C1 segment of cervical spinal cord (tissue), 14 donors: ENCODE measurements around the gene USP35.

Experiments
- DNase-seq, 14 donors: peaks; one replicate each; lab custom pipeline; 2025; lab: John Stamatoyannopoulos, UW

USP35 gene

DNA sequence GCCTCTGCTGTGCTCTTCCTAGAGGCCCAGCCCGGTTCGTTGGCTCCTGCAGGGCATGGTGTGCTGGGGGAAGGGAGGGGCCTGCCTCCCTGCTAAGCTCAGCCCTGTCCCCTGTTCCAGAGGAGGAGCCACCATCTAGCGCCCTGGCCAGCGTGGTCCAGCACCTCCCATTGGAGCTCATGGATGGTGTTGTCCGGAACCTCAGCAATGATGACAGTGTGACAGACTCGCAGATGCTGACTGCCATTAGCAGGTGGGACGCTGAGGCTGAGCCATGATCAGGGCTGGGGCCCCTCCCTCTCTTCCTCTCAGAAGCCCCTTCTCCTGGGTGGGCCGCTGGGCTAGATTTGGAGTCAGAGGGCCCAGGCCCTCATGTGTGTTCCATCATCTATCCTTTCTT, 9.1 kb downstream of the USP35 start:
- no peak for DNase-seq

DNA sequence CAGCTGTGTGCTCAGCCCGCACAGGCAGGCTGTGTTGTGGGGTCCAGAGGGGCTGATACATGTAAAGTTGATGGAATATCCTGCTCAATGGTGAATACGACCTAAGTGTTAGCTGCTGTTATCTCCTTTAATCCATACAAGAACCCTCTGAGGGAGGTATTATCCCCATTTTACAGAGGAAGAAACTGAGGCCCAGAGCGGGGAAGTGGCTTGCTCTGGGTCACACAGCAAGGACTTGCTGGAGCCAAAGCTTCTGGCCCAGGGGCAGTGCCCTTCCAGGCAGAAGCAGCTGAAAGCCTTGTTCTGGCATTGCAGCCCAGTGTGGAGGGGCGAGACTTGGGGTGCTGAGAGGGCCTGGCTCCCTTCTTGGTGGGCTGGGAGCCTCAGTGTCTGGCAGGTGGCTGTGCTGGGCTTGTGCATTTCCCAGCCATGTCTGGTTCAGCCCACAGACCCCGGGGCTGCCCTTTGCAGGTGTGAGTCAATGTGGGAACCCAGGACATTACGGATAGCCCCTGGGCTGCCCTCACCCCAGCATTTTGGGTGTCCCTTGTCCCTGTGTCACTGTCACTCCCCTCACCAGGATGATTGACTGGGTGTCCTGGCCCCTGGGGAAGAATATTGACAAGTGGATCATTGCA, 10.4 kb downstream of the USP35 start:
- DNase-seq, result no peak

DNA sequence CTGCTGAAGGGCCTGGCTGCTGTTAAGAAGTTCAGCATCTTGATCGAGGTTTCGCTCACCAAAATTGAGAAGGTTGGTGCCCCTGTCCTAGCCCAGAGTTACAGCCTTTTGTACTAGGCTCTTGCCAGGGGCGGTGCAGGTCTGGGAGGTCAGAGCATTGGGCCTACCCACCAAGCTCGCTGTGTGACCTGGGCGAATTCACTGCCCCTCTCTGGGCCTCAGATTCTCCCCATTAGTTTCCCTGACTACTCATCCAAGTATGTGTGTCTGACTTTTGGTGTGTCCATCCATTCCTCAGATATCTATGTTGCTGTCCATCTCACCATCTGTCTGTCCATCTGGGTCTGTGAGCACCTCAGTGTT, 10.9 kb downstream of the USP35 start:
- no peak for DNase-seq

DNA sequence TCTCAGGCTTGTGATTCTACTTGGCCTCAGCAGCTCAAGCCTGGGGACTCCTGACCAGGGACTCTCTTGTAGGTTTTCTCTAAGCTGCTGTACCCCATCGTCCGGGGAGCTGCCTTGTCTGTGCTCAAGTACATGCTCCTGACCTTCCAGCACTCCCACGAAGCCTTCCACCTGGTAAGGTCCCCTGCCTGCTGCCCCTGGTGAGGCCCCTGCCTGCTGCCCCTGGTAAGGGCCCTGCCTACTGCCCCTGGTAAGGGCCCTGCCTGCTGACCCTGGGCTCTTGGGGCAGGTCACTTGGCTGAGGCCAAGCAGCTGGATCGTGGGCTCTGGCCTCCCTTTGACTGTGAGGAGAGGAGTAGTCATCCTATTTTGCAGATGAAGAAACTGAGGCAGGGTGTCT, 11.3 kb downstream of the USP35 start:
- DNase-seq, result no peak

DNA sequence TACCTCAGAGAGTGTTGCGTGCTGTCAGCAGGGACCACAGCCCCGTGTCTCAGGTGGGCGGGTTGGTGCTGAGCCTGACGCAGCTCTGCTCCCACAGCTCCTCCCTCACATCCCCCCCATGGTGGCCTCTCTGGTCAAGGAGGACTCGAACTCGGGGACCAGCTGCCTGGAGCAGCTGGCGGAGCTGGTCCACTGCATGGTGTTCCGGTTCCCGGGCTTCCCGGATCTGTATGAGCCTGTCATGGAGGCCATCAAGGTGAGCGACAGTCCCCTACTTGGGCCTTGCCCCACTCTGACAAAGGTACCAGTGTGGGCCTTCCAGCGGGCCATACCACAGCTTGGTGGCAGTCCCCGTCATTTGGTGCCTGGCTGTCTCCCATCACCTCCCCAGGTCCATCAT, 11.8 kb downstream of the USP35 start:
- no peak for DNase-seq

DNA sequence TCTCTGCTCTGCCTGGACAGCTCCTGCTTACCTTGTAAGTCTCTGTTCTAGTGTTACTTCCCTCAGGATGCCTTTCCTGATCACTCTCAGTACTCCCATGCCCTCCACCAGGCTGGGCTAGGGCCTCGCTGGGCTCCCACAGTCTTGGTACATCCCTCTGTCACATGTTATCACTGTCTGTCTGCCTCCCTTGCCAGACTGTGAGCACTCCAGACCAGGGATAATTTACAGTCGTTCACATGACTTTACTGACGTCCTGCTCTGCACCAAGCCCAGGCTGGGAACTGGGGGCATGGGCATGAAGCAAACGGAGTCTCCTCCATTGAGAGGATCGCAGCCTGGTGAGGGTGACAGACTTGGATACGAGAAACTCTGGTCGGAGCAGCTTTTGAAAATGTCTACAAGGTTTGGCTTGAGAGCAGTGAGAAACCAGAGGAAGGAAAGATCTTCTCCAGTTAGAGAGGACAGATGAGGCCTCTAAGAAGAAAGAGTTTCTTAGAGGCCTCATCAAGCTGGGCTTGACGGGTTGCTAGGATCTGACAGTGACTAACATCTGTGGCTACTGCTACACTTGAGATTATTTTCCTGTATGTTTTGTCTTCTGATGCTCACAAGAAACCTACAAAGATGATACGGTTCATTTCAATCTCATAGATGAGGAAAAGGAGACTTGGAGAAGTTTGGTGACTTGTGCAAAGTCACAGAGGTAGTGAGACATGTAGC, 12.5 kb downstream of the USP35 start:
- DNase-seq, result no peak

DNA sequence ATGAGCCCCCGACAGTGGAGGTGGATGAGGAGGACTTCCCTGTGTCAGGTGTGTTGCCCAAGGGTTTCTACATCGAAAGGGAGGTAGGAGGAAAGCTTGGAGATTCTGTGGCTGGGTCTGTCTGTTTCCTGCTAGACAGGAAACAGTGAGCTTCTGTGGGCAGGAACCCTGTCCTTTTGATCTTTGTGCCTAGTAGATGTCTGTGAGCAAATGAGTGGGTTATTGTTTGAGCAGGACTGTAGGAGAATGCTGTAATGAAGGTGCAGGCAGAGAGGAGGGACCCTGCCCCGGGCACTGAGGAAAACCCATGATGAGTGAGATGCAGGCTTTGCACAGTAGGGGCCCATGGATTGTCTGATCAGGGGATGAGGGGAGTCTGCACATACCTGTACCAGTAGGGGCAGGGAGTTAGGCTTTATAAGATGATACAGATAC, 14.0 kb downstream of the USP35 start:
- DNase-seq, result no peak

DNA sequence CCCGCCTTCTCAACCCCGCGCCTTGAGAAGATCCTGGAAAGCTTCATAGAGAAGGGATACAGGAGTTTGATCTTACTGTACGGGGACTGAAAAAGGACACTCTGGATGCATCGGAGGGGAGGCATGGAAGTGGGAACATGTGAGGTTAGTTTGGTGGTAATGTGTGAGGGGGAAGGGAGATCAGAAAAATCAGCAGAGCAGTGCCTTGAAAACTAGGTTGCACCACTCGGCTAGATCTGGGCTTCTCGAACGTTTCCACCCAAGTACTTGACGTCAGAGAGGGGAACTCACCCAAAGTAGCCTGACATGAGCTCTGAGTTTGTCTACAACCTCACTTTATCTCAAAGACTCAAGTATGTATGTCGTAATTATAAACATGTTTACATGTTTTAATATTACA, 14.5 kb downstream of the USP35 start:
- DNase-seq, result no peak

DNA sequence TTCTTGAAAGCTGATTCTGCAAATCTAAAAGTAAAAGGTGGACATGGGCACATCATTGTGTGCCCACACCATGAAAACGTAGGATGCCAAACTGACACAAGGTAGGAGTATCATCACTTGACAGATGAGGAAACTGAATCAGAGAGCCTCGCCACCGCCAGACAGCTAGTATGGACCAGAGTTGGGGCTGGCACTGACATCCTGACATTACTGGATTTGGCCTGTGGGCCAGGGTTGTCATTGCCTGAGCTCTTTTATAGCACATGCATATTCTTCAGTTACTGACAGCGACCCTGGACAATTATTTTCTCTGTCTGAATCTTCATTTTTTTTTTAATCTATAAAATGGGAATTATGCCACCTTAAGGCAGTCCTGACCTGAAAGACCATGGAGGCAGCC, 16.5 kb downstream of the USP35 start:
- no peak for DNase-seq

DNA sequence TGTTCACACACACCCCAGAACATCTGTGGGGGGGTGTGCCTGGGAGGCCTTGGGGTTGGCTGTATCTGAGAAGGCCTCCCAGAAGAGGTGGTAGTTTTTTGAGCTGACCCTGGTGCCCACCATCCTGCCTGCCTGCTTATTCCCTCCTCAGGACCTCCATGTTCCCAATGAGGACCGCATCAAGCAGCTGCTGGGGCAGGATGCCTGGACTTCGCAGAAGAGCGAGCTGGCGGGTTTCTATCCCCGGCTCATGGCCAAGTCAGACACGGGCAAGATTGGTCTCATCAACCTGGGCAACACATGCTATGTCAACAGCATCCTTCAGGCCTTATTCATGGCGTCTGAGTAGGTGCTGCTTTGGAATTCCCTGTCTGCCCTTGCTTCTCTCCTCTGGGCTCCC, 17.0 kb downstream of the USP35 start:
- DNase-seq, result no peak

DNA sequence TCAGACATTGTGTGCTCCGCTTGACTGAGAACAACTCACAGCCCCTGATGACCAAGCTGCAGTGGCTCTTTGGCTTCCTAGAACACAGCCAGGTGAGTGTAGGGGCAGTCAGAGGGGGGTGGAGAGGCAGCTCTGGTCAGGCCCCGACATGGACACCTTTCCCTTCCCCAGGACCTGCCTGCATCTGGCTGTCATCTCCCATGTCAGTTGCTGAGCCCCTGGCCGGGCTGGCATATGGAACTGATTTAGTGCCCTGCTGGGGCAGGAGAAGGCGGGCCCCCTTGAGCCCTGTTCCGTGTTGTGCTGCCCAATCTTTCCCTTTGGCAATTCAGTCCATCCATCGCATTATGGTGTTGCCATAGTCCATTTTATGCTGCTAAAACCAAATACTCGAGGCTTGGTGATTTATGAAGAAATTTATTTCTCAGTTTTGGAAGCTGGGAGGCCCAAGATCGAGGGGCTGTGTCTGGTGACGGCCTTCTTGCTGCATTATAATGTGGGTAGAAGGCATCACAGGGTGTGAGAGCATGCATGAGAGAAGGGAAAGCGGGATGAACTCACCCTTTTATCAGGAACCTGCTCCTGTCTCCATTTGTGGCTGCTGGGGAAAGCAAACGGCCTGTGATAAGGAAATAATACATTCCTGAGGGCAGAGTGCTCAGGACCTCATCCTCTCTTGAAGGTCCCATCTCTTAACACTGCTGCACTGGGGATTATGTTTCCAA, 19.0 kb downstream of the USP35 start:
- no peak for DNase-seq

DNA sequence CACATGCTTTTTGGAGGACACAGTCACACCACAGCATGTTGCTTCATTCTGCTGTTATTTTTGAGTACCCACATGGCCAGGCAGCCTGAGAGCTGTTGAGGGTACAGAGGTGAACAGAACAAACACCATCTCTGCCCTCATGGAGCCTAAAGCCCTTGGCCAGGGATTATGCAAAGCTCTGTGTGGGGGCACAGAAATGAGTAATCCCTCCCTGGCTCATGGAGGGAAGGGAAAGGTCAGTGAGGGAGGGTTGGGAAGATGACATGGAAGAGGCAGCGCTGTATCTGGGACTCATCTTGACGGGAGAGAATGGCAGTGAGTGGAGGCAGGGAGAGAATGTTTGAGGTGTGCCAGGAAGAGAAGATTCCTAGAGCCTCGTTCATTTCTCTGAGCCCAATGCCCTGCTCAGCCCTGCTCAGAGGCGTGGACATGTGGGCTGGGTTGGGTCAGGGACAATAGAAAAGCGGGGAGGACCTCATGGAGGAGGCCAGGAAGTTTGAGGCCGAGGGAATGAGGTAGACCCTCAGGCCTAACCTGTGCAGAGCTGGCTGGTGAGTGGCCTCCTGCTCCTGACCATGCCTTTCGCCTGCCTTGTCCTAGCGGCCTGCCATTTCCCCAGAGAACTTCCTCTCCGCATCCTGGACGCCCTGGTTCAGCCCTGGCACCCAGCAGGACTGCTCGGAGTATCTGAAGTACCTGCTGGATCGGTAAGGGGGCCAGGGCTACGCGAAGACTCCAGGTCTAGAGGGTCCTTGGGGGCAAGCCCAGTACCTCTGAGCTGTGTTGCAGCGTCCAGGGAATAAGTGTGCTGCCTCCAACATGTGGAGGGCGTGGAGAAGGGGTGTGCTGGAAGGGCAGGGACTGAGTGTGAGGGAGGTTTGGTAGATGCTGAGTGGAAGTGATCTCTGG, 19.8 kb downstream of the USP35 start:
- DNase-seq, result no peak

DNA sequence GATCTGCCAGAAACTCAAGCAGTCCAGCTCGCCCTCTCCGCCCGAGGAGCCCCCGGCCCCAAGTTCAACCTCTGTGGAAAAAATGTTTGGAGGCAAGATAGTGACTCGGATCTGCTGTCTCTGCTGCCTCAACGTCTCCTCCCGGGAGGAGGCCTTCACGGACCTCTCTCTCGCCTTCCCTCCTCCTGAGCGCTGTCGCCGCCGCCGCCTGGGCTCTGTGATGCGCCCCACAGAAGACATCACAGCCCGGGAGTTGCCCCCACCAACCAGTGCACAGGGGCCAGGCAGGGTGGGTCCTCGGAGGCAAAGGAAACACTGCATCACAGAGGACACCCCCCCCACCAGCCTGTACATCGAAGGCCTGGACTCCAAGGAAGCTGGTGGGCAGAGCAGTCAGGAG, 20.8 kb downstream of the USP35 start:
- DNase-seq, result no peak

DNA sequence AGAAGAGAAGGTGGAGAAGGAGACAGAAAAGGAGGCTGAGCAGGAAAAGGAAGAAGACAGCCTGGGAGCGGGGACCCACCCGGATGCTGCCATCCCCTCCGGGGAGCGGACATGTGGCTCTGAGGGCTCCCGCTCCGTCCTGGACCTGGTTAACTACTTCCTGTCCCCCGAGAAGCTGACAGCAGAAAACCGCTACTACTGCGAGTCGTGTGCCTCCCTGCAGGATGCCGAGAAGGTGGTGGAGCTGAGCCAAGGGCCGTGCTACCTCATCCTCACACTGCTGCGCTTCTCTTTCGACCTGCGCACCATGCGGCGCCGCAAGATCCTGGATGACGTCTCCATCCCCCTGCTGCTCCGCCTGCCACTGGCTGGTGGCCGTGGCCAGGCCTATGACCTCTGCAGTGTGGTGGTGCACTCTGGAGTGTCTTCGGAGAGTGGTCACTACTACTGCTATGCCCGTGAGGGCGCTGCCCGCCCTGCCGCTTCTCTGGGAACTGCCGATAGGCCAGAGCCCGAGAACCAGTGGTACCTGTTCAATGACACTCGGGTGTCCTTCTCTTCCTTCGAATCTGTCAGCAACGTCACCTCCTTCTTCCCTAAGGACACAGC, 21.4 kb downstream of the USP35 start:
- no peak for DNase-seq

DNA sequence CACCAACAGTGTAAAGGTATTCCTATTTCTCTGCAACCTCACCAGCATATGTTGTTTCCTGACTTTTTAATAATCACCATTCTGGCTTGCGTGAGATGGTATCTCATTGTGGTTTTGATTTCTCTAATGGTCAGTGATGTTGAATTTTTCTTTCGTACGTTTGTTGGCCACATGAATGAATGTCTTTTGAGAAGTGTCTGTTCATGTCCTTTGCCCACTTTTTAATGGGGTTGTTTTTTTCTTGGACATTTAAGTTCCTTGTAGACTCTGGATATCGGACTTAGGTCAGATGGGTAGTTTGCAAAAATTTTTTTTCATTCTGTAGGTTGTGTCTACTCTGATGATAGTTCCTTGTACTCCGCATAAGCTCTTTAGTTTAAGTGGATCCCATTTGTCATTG, 22.8 kb downstream of the USP35 start:
- DNase-seq, result no peak

DNA sequence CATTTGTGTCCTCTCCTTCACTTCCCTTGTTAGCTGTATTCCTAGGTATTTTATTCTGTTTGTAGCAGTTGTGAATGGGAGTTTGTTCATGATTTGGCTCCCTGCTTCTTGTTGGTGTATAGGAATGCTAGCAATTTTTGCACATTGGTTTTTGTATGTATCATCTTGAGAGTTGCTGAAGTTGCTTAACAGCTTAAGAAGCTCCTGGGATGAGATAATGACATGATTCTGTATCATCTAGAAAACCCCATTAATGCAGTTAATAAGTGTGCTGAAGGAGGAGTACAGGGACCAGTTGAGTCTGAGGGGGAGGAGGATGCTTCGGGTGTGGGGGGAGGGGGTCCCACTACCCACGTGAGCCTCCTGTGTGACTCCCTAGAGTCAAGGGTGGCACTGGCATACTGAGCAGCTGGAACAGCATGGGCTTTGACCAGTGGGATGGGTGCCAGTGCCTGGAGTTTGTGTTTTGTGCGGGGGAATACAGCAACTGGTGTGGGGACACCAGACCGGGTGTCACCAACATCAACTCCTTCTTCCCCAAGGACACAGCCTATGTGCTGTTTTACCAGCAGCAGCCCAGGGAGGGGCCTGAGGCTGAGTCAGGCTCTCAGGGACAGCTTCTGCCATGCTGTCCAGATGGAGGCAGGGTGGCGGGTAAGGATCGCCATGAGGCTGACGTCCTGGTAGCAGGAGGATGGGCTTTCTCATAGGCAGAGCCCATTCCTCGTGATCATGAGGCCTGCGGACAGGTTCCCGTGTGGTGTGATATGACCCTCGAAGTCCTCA, 24.1 kb downstream of the USP35 start:
- peak in 4 of 14 donors; percentile 28 to 83 (median 30) for DNase-seq

DNA sequence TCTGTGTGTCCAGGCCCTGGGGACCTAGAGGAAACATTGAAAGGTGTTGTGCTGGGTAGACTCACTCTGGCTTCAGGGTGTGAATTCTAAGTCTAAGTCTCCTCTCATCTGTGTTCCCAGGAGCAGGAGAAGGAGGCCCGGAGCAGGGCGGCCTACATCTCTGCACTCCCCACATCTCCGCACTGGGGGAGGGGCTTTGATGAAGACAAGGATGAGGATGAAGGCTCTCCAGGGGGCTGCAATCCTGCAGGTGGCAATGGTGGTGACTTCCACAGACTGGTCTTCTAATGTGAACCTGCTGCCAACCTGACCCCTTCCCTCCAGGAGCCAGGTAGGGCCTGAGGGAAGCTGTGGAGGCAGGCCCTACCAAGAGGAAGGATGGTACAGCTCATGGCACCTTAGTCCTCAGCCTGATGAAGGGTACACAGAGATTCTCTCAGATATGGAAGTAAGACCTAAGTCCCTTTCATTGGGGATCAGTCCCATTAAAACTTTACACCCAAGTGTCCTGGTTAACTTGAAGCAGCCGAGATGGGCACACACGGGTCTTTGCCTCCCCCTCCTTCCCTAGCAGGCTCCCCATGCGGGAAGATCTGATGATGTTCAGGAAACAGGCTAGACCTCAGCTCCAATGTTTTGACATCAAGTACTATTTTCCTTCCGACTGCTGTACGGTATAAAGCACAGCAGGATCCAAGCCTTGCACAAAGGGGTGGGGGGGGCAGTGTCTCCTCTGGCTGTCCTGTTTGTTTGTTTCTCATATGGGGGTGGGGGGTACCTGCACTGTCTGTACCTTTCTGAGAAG, 25.0 kb downstream of the USP35 start:
- DNase-seq, result no peak

DNA sequence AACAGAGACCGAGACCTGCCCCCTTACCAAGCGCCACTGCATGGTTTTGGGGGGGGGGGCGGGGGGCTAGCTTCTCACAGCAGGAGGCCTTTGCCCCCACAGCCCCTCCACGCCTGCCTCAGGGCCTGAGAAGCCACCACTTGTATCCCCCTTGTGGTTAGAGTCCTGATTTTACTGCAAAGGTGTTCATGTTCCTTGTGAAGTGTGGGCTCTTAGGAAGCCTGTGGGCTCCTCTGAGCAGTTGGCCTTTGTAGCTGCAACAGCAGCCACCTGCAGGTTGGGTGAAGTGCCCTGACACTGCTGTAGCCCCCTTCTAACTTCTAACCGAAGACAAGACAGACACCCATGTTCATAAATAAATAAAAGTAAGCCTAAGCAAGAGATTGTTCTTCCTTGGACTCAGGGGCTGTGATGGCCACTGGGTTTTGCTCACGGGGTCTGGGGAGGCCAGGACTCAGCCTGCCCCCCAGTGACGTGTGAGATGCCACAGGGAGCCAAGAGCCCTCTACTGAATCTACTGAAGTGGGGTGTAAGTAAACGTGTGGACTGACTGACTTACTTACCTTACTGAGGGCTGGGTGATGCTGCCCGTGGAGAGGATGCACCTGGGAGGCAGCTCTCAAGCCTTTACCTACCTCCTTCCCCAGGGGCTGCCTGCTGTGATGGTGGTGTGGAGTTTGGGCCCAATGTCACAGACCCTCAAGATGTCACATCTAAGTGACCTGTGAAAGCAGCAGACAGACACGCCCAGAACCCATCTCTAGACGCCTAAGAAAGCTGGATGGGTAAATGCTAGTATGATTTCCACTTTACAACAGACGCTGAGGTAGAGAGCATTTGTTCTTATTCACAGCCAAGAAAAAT, 25.8 kb downstream of the USP35 start:
- DNase-seq, result no peak

DNA sequence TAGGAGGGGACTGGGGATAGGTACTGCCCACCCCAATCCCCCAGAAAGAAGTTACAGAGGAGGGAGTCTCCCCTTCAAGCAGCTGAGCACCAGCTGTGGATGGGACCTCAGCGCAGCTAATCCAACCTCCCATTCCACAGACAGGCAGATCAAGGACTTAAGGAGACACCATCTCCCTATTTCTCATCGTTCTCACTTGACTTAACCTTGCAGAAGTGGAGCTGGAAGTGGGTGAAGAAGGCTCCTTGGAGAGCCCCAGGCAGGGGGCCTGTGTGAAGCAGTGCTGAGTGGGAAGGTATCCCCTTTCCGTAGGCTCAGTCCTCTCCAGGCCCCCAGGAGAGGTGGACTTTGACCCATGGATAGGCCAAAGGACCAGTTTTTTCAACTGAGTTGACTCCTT, 27.3 kb downstream of the USP35 start:
- DNase-seq, result no peak
